CD1c-positive myeloid dendritic cell (primary cell): ENCODE results near the gene CCNI.
A peak's percentile ranks its signal among the peaks of the same experiment; 100 is the strongest.
"Not testable (repeated sequence)": the region's sequence is repeated elsewhere in the genome, so short reads cannot be mapped to it uniquely, and the experiment has no call there.

ENCODE experiments used
- DNase-seq: peaks from one replicate; pipeline ENCODE4 v3.0.0-alpha.2; 2016; ENCODE audit errors: extremely low spot score

Gene CCNI

DNA sequence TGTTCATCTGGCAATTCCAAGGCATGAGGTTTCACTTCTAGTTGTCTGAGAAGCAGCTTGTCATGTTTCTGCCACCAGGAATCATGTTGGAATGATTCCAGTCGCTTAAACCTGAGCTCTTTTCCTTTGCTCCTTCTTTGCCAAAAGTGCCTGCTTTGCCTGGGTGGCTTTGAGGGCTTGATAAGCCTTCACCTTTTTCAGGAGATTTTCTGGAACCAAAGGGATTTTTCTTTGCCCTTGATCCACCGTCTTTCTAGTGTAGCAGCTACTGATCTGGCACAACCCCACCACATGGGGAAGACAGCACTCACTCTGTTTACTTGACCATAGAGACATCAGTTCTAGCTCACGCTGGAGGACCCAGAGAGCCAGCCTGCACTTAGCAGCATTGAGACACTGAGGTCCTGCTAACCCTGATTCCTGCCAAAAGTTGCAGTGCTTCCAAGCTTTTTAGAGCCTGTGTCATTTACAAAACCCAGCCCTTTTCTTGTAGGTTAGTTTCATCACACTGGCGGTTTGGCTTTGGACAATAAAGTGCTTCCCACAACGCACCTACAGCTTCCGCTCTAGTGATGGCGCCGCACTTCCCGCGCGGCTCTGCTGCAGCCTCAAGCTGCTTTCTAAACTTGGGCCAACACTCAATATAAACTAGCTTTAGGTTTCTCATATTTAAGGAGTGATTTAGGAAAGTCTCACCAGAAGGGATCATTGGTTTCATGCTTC, 7.3 kb upstream of the CCNI start:
- DNase-seq, result no peak

DNA sequence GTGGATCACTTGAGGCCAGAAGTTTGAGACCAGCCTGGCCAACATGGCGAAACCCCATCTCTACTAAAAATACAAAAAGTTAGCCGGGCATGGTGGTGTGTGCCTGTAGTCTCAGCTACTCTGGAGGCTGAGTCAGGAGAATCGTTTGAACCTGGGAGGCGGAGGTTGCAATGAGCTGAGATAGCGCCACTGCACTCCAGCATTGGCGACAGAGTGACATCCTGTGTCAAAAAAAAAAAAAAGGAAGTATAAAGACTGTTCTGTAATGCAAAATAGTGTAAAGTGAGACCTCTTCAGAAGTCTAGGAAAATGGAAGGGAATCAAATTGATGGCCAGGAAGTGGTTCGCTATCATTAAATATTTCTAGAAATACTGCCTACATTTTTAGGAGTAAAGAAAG, 5.0 kb upstream of the CCNI start:
- DNase-seq, result not testable (repeated sequence)

DNA sequence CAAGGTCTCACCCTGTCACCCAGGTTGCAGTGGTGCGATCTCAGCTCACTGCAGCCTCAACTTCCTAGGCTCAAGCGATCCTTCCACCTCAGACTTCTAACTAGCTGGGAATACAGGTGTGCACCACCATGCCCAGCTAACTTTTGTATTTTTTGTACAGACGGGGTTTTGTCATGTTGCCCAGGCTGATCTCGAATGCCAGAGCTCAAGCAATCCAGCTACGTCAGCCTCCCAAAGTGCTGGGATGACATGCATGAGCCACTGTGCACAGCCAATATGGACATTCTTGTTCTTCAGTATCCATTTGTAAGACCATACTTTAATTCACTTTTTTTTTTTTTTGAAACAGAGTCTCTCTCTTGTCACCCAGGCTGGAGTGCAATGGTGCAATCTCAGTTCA, 3.5 kb upstream of the CCNI start:
- no peak for DNase-seq

DNA sequence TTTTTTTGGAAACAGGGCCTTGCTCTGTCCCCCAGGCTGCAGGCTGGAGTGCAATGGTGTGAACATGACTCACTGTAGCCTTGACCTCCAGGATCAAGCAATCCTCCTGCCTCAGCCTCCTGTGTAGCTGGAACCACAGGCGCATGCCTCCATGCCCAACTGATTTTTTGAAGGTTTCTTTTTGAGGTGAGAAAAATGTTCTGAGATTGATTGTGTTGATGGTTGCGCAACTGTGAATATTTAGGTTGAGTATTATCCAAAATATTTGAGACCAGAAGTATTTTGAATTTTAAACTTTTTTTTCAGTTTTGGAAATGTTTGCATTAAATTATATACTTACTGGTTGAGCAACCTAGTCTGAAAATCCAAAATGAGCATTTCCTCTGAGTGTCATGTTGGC, 2.6 kb upstream of the CCNI start:
- no peak for DNase-seq

DNA sequence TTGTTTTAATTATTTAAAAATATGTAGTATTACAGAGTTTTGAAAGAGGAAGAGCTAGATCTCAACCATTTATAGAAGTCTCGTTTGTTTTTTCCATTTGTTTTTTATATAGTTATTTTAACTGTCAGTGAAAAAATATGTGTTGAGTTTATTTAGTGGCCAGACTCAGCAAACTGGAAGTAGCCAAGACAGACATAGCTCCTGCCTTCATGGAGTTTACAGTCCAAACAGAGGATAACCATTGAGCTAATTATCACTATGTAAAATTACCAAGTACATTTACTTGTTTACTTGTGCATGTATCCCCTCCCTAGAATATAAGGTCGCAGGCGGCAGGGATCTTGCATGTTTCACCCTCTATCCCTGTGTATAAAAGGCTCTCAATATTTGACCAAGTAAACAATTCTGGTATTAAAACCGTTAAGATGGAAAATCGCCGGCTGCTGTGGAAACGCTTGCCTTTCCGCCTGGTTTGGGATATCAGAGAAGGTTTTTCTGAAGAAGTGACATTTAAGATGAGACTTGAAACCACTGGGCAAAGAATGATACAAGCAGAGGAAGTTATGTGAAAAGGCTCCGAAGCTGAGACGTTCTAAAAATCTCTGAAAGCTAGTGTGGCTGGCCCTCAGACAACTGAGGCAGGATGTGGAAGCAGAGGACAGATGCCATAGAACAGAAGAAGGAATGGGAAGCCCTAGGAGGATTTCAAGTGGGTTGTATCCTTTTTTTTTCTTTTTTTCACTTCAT, 1.3 kb upstream of the CCNI start:
- no peak for DNase-seq

DNA sequence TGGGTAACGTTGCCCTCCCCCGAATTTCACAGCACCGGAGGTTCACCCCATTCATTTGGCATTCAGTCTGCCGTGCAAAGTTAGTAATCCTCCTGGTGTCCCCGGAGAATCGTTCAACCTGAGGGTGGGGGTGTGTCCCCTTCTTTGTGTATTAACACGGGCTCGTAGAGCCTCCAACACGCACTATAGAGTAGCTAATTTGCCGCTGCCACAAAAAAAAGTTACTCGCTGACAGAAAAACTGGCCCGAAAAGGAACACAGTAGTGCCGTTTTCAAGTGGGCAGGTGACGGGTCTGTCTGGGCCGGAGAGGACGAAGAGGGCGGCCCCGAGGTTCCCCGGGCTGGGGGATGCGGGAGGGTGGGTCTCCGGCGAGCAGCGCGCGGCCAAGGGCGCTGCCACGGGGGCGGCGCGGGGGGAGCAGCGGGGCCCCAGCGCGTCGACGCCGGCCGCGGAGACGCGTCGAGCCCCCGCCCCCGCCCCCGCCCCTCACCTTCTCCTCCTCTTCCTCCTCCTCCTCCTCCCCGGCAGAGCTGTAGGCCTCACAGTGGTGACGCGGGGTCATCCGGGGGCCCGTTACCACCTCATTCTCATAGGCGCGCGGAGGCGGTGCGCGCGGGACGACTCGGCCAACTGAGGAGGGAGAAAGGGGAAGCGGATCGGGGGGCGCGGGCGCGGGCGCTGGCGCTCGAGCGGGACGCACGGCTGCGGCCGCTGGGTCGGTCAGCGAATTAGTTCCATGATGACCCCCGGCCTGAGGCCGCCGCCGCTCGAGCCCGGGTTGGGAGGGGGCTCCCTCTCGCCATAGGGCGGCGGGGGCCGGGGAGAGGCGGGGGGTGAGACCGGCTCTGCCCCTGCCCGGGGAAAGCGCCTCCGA, 571 bp downstream of the CCNI start:
- DNase-seq, result peak; percentile 91

DNA sequence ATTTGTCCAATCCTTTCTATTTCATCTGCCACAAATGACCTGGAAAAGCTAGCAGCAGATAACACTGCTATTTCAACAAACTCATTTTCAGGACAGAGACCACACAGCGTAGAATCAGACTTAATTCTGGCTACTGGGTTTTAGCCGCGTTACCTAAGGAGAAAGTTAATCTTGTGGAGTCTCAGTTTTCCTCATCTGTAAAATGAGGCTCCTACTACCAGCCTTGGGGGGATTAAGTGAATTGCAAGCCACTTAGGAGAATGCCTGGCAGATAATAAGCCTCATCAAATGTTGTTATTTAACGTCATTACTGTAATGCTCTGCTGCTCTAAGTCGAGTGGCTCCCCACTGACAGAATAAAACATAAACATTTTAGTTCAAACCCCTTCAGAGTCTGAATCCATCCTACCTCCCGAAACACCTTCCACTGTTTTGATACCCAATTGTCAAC, 1.4 kb downstream of the CCNI start:
- DNase-seq, result no peak

DNA sequence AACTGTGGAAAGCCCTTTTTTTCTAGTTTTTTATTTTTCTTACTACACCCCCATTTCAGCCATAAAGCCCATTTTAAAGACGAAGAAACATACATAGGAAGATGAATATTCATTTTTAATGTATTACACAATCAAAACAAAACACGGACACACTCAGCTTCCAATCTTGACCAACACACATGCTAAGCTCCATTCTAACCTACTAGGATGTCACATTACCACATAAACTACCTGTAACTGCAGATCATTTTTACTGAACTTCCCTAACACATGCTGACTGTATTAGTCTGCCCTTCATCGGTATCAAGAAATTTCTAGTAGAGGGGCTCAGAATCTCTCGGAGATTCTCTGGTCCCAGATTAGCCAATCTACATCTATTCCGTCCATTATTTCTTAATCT, 1.8 kb downstream of the CCNI start:
- DNase-seq, result peak; percentile 11

DNA sequence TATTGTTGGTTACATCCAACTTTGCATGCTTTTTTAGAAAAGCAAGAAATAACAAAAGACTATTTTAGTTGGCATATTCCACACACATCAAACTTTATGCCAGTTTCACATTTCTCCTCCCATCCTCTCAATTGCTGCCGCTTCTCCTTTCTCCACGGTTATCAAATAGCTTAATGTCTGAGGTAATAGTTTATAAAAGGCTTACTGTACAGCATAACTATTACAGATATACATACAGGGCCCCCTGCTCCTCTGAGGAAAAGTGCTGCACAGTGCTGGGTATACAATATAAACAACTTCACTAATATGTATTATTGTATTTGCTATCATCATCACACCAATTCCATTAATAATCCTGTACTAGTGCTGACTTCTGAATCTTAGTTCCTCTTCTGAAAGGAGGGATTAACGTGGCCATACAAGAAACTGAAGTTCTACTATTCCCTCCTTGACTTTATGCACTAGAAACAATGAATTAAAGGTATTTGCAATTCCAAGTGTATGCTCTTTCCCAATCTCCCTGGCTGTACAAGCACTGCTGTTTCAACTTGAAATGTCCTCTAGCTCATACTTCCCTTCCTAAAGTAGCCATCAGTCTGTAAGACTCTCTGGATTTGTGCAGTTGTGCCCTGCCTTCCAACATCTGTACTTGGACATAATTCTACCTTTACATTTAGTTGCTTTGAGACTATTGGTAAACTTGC, 2.5 kb downstream of the CCNI start:
- peak; percentile 44 for DNase-seq

DNA sequence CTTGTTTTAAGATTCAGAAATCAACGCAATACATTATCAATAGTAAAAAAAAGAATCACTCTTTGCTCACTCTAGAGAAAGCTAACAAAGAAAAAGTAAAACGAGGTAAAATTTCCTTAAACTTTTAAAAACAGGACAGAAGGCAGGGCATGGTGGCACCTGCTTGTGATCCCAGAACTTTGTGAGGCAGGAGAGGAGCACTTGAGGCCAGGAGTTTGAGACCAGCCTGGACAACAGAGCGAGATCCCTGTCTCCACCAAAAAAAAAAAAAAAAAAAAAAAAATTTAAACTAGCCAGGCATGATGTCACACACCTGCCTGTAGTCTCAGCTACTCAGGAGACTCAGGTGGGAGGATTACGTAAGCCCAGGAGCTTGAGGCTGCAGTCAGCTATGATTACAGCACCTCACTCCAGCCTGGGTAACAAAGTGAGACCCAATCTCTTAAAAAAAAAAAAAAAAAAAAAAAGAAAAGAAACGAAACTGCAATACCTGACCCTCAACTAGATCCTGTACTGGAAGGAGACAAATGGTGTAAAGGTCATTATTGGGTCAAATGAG, 3.5 kb downstream of the CCNI start:
- DNase-seq, result no peak

DNA sequence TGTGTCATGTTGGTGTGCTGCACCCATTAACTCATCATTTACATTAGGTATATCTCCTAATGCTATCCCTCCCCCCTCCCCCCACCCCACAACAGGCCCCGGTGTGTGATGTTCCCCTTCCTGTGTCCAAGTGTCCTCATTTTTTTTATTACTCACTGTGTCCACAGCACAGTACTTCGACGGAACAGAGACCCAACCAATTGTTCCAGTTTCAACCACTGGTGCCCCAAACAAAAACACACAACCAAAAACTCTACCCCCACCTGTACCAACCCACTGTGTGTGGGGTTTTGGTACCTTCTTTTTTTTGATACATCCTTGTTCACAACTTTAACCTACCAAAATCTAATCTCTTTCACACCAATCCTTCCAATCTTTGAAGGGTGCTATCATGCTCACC, 6.3 kb downstream of the CCNI start:
- DNase-seq, result not testable (repeated sequence)

DNA sequence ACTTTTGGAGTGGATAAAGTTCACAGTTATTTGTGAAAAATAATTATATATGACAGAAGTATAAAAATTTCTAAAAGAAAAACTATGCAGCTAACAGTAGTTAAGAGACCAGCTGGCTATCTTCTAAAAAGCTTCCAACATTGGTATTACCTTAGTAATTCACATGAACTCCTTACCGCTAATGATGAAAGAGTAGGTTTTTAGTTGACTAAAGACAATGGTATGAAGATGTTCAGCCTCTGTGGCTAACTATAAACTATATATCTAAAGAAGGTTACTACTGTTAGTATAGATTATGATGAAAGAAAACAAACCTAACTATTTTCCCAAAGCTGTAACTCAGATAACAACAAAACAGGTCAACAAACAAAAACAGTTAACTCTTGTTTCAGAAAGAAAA, 10.4 kb downstream of the CCNI start:
- DNase-seq, result no peak

DNA sequence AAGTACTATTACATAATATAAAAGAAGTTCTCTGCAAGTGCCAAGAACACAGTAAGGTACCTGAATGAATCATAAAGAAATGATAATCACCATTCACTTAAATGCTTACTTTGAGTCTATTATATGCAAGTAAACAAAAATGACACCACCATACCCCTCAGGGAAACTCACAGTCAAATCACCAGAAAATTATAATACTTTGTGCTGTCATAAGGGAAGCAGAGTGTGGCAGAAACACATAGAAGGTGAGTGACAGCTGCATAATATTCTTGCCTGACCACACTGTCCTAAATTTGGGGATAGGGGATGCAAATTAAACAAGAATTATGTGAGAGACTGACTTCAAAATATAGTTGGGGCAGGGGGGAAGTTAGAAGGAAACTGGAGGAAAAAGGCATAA, 12.9 kb downstream of the CCNI start:
- no peak for DNase-seq

DNA sequence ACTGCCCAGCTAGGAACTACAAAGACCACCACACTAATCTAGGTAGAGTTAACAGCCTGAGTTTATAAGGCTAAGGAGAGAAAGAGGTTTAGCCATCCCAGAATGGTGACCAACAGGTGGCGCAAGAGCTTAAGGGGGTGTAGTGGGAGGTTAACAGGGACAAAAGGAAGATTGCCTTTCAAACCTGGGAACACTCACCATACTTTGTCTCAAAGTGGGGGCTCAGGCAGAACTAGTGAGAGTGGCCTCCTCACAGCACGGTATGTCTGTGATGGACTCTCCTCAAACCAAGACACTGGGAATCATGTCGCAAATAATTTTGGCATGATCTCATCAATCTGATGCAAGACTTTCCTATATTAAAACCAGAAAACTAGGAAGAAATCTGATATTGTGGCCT, 23.4 kb downstream of the CCNI start:
- peak; percentile 55 for DNase-seq

DNA sequence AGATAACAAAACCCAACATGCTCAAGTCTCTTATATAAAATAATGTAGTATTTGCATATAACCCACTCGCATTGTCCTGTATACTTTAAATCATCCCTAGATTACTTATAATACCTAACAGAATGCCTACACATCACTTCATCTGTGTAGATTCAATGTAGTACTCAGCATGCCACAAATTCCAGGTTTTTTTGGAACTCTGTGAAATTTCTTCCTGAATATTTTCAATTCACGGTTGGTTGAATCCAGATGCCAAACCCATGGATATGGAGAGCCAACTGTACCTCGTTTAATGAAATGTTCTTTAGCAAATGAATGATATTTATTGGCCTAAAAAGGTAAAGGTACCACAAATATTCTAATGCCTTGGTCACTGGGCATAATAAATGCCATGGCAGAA, 24.8 kb downstream of the CCNI start:
- no peak for DNase-seq

DNA sequence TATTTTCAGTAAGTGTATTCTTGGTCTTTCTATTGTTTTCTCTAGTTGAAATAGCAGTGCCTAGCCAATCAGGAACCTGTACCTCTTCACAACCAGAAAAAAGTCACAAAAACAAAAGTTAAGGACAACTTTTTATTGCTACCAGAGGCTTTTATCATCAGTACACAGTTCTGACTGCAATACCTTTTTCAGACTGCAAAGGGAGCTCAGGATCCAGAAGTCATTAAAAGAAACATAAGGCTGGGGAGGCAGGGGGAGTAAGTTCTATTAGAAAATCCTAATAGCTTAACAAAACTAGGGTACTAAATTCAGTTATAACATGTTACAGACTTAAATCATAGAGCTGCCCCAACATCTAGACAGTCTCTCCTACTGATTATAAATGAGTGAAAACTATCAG, 28.8 kb downstream of the CCNI start:
- peak; percentile 16 for DNase-seq

DNA sequence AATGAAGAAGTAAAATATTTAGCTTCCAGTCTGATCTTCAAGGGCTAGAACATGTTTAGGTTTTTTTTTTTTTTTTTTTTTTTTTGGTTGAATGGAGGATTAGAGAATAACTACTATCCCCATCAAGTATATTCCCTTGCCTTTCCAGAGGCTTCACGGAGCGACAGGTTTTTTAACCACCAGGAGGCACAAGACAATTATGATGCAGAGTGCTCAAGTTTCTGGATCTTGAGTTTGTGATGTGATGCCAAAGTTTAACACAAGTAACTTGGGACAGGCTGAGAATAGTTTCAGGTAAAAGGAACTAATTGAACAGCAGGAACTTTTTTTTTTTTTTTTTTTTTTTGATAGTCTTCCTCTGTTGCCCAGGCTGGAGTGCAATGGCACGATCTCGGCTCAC, 30.3 kb downstream of the CCNI start:
- no peak for DNase-seq

DNA sequence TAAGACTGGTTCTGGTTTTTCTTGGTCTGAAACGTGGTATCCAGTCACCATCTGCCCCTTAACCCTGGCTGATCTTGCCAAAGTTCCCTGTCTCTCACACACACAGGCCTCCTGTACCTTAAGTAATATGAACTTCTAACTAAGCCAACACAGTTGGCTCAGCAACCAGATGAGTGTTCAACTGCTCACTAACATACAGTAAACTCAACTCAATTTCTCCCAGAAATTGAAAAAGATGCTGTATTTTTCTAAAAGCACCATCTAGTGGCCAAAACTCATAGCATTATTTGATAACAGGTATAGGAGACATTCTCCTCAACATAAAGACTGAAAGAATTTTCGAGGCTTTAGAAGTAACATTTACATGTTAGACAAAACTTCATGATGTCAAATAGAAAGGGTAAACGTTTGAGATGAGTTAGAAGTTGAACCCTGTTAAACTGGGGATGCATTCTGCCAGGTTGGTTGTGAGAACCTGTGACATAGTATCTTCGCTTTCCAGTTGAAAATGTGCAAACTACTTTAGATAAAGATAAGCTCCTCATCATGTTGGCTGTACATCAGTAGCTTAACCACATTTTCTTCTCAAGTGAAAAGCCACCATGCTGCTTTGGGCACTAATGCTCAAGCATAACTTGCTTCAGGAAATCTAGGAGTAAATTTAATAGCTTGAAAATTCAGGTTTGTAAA, 31.2 kb downstream of the CCNI start:
- peak; percentile 53 for DNase-seq

DNA sequence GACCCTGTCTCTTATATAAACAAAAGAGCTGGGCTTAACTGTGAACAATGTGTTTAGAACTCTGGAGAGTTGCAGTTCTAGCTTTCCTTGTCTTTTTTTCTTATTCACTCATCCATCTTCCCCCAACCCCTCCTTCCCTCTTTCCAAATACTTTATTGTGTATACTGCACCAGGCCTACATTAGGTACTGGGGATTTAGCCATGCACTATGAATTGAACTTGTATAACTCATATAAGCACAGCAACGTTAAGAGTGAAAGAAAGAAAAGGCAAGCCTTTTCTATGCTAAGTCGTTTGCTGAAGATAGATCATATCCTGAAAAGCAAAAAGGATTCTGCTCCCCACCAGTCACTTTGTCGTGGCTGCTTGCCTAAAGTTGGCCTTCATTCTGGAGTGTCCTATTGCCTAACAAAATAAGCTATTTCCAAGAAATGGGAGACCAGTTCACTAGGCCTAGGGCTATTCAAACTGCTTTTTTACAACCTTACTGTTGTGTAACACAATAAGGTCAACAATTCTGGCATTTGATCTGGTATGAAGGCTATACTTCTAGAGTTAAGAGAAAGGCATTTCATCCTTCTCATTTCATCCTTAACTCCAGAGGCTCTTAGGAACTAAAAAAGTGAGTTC, 32.2 kb downstream of the CCNI start:
- DNase-seq, result no peak
